Stimulated activated memory B cell treated with anti-CD40 and anti-IgM and Interleukin-4, amounts not matched to agents 10 μg/mL and 1 μg/mL and 100 μg/mL, for 72 hours (primary cell): ENCODE measurements around the gene DYNLT1.
A peak's percentile ranks its signal among the peaks of the same experiment; 100 is the strongest.
"Not testable (repeated sequence)": the region's sequence is repeated elsewhere in the genome, so short reads cannot be mapped to it uniquely, and the experiment has no call there.

Experiments
- ATAC-seq: fragments of 150-1000 bp; cut with Tn5 transposase; 2 replicates; pipeline ENCODE4 v1.10.0; 2021
- H3K27ac Mint-ChIP-seq: one replicate; pipeline ENCODE4 v1.8.0; 2022; ENCODE audit warnings: mild to moderate bottlenecking, mixed read lengths
- H3K27me3 Mint-ChIP-seq: one replicate; pipeline ENCODE4 v1.8.0; 2022; ENCODE audit warnings: mixed read lengths
- H3K36me3 Mint-ChIP-seq: one replicate; pipeline ENCODE4 v1.8.0; 2022; ENCODE audit warnings: mixed read lengths
- H3K4me1 Mint-ChIP-seq: one replicate; pipeline ENCODE4 v1.8.0; 2022; ENCODE audit warnings: mixed read lengths
- H3K4me3 Mint-ChIP-seq: one replicate; pipeline ENCODE4 v1.8.0; 2022; ENCODE audit warnings: mild to moderate bottlenecking, moderate library complexity, mixed read lengths
- H3K9me3 Mint-ChIP-seq: one replicate; pipeline ENCODE4 v1.8.0; 2022; ENCODE audit warnings: mixed read lengths

Gene DYNLT1

GRCh38 chr6:158653577-158654354 is 9.2 kb upstream of the DYNLT1 start:
- peaks cover 22% of the 10 kb centered on the region for H3K36me3 Mint-ChIP-seq
- peak overlapping the region; percentile 48 for H3K4me3 Mint-ChIP-seq
- peaks cover 39% of the 10 kb centered on the region for H3K4me1 Mint-ChIP-seq
- no peaks in the 10 kb centered on the region for H3K9me3 Mint-ChIP-seq
- ATAC-seq: peak; percentile 78
- H3K27me3 Mint-ChIP-seq: no peaks in the 10 kb centered on the region
- H3K27ac Mint-ChIP-seq: peak overlapping the region; percentile 91

- ATAC-seq, H3K4me3 Mint-ChIP-seq, H3K27me3 Mint-ChIP-seq, H3K9me3 Mint-ChIP-seq: not testable (repeated sequence)
- Mint-ChIP-seq H3K4me1 (peaks cover 44% of the 10 kb centered on the region), H3K27ac (peak overlapping the region; percentile 91), H3K36me3 (peaks cover 22% of the 10 kb centered on the region)
Observed at GRCh38 chr6:158651981-158652737, 7.6 kb upstream of the DYNLT1 start.

GRCh38 chr6:158649289-158650143 is 5.0 kb upstream of the DYNLT1 start, which contains the start of gene SYTL3:
SYTL3 (plus strand) TSS chr6:158650054; CDS start chr6:158663269, 13,215 bp downstream.
- Mint-ChIP-seq H3K27ac (peak within 1 kb of the TSS; percentile 98), H3K27me3 (no peaks in the 10 kb centered on the region), H3K4me3 (peak within 1 kb of the TSS; percentile 82), H3K9me3 (no peaks in the 10 kb centered on the region), H3K4me1 (peaks cover 58% of the 10 kb centered on the region), H3K36me3 (peaks cover 7% of the 10 kb centered on the region)
- peak; percentile 82 for ATAC-seq

GRCh38 chr6:158648682-158649131 is 4.2 kb upstream of the DYNLT1 start:
- ATAC-seq: peak; percentile 21
- Mint-ChIP-seq H3K9me3 (no peaks in the 10 kb centered on the region), H3K27me3 (no peaks in the 10 kb centered on the region), H3K4me1 (peaks cover 53% of the 10 kb centered on the region), H3K4me3 (peak overlapping the region; percentile 82), H3K27ac (peak overlapping the region; percentile 98), H3K36me3 (no peaks in the 10 kb centered on the region)

GRCh38 chr6:158647501-158647900 is 3.0 kb upstream of the DYNLT1 start:
- no peak overlapping the region for H3K27ac Mint-ChIP-seq
- no peaks in the 10 kb centered on the region for H3K27me3 Mint-ChIP-seq
- no peak overlapping the region for H3K4me3 Mint-ChIP-seq
- peaks cover 53% of the 10 kb centered on the region for H3K4me1 Mint-ChIP-seq
- no peak for ATAC-seq
- H3K9me3 Mint-ChIP-seq: no peaks in the 10 kb centered on the region
- no peaks in the 10 kb centered on the region for H3K36me3 Mint-ChIP-seq

GRCh38 chr6:158646023-158646910 is 1.7 kb upstream of the DYNLT1 start:
- Mint-ChIP-seq H3K27ac (peak overlapping the region; percentile 81), H3K36me3 (no peaks in the 10 kb centered on the region), H3K27me3 (no peaks in the 10 kb centered on the region), H3K4me1 (peaks cover 63% of the 10 kb centered on the region), H3K4me3 (peak overlapping the region; percentile 95), H3K9me3 (no peaks in the 10 kb centered on the region)
- ATAC-seq: no peak

- Mint-ChIP-seq H3K4me1 (peaks cover 72% of the 10 kb centered on the region), H3K27me3 (no peaks in the 10 kb centered on the region), H3K9me3 (no peaks in the 10 kb centered on the region), H3K4me3 (peak overlapping the region; percentile 95), H3K36me3 (peaks cover 6% of the 10 kb centered on the region), H3K27ac (peak overlapping the region; percentile 81)
- no peak for ATAC-seq
Observed at GRCh38 chr6:158645064-158646022, 800 bp upstream of the DYNLT1 start.

- Mint-ChIP-seq H3K9me3 (no peaks in the 10 kb centered on the region), H3K36me3 (peaks cover 15% of the 10 kb centered on the region)
Observed at GRCh38 chr6:158643836-158644230, 710 bp downstream of the DYNLT1 start.

GRCh38 chr6:158642097-158642601 is 2.4 kb downstream of the DYNLT1 start:
- H3K9me3 Mint-ChIP-seq: no peaks in the 10 kb centered on the region
- H3K4me1 Mint-ChIP-seq: peaks cover 68% of the 10 kb centered on the region
- H3K27ac Mint-ChIP-seq: peak overlapping the region; percentile 81
- H3K27me3 Mint-ChIP-seq: no peaks in the 10 kb centered on the region
- peak overlapping the region; percentile 95 for H3K4me3 Mint-ChIP-seq
- H3K36me3 Mint-ChIP-seq: peaks cover 22% of the 10 kb centered on the region
- no peak for ATAC-seq

More at GRCh38 chr6:158643836-158644230, 710 bp downstream of the DYNLT1 start:
- Mint-ChIP-seq H3K27ac (peak overlapping the region; percentile 81), H3K4me1 (peaks cover 69% of the 10 kb centered on the region), H3K27me3 (no peaks in the 10 kb centered on the region), H3K4me3 (peak overlapping the region; percentile 95)
- no peak for ATAC-seq

GRCh38 chr6:158640519-158640918 is 4.0 kb downstream of the DYNLT1 start:
- Mint-ChIP-seq H3K27ac (peak overlapping the region; percentile 42), H3K36me3 (peaks cover 38% of the 10 kb centered on the region), H3K4me3 (no peak overlapping the region), H3K27me3 (no peaks in the 10 kb centered on the region), H3K4me1 (peaks cover 57% of the 10 kb centered on the region), H3K9me3 (no peaks in the 10 kb centered on the region)
- no peak for ATAC-seq

- ATAC-seq: no peak
- Mint-ChIP-seq H3K27me3 (no peaks in the 10 kb centered on the region), H3K27ac (no peak overlapping the region), H3K36me3 (peaks cover 41% of the 10 kb centered on the region), H3K4me3 (no peak overlapping the region), H3K4me1 (peaks cover 50% of the 10 kb centered on the region), H3K9me3 (no peaks in the 10 kb centered on the region)
Observed at GRCh38 chr6:158639056-158639455, 5.5 kb downstream of the DYNLT1 start.

- no peaks in the 10 kb centered on the region for H3K9me3 Mint-ChIP-seq
- no peaks in the 10 kb centered on the region for H3K27me3 Mint-ChIP-seq
- H3K4me3 Mint-ChIP-seq: no peak overlapping the region
- H3K4me1 Mint-ChIP-seq: peaks cover 44% of the 10 kb centered on the region
- no peak for ATAC-seq
- H3K27ac Mint-ChIP-seq: no peak overlapping the region
- H3K36me3 Mint-ChIP-seq: peaks cover 41% of the 10 kb centered on the region
Observed at GRCh38 chr6:158638324-158638854, 6.2 kb downstream of the DYNLT1 start.

- no peaks in the 10 kb centered on the region for H3K9me3 Mint-ChIP-seq
- H3K4me1 Mint-ChIP-seq: peaks cover 28% of the 10 kb centered on the region
- no peak overlapping the region for H3K27ac Mint-ChIP-seq
- no peaks in the 10 kb centered on the region for H3K27me3 Mint-ChIP-seq
- no peak overlapping the region for H3K4me3 Mint-ChIP-seq
- ATAC-seq: no peak
- peaks cover 46% of the 10 kb centered on the region for H3K36me3 Mint-ChIP-seq
Observed at GRCh38 chr6:158636778-158637177, 7.8 kb downstream of the DYNLT1 start.
